PC-3 (cell line): ENCODE data around the gene MRPS9. TPM values are rescaled to one million over a fixed set of nuclear protein-coding genes. Genes with fewer than 3 reads are reported as not detected.

Experiments used
- ATAC-seq: fragments of 200-7000 bp; cut with Tn5 transposase; 2 replicates; pipeline ENCODE4 v1.9.1; 2020; ENCODE audit warnings: mild to moderate bottlenecking, moderate library complexity
- BruUV-seq: library from RNA; stranded (reverse); fragments of 400-500 nt; replicated peaks from 2 replicates; lab custom pipeline; 2021; lab: Mats Ljungman, UMichigan
- CTCF ChIA-PET: fragments of 300-600 bp; sonication (Branson Sonifier 250); formaldehyde crosslinking; loops from one replicate; lab custom pipeline; 2022; ENCODE audit warnings: antibody characterized with exemption; lab: Charles Lee
- POLR2A ChIA-PET: fragments of 300-600 bp; sonication (Branson Sonifier 250); formaldehyde crosslinking; loops from one replicate; lab custom pipeline; 2022; ENCODE audit warnings: antibody characterized with exemption; ENCODE audit not compliant: unreplicated experiment; lab: Charles Lee
- DNase-seq: peaks from one replicate; pipeline ENCODE4 v3.0.0-alpha.2; 2015
- H2AFZ ChIP-seq: fragments of 300-600 bp; sonication (generic); 2 replicates; pipeline ENCODE4 v1.6.0; 2016; ENCODE audit warnings: antibody characterized with exemption, low read length
- H3F3A ChIP-seq: fragments of 300-600 bp; sonication (generic); one replicate; pipeline ENCODE4 v1.6.0; 2017; ENCODE audit warnings: antibody characterized with exemption, low read length, control low read depth, mild to moderate bottlenecking; ENCODE audit not compliant: unreplicated experiment
- H3K27ac ChIP-seq: fragments of 300-600 bp; sonication (generic); 2 replicates; pipeline ENCODE4 v1.5.1; 2016; ENCODE audit warnings: mild to moderate bottlenecking, low read length
- H3K27me3 ChIP-seq: fragments of 300-600 bp; sonication (generic); 2 replicates; pipeline ENCODE4 v1.6.1; 2016; ENCODE audit warnings: low read length, mixed read lengths
- H3K36me3 ChIP-seq: fragments of 300-600 bp; sonication (generic); 2 replicates; pipeline ENCODE4 v1.6.1; 2016; ENCODE audit warnings: low read depth, mixed run types, low read length, mixed read lengths
- H3K4me1 ChIP-seq: fragments of 300-600 bp; sonication (generic); 2 replicates; pipeline ENCODE4 v1.5.1; 2016; ENCODE audit warnings: low read length; ENCODE audit not compliant: insufficient read depth
- H3K4me2 ChIP-seq: fragments of 300-600 bp; sonication (generic); 2 replicates; pipeline ENCODE4 v1.6.0; 2016; ENCODE audit warnings: low read length
- H3K4me3 ChIP-seq: fragments of 300-600 bp; sonication (generic); 2 replicates; pipeline ENCODE4 v1.5.1; 2016; ENCODE audit warnings: mild to moderate bottlenecking, low read length, mixed read lengths
- H3K79me2 ChIP-seq: fragments of 300-600 bp; sonication (generic); 2 replicates; pipeline ENCODE4 v1.6.1; 2017; ENCODE audit warnings: low read length, mixed read lengths
- H3K9ac ChIP-seq: fragments of 300-600 bp; sonication (generic); 2 replicates; pipeline ENCODE4 v1.6.0; 2016; ENCODE audit warnings: mild to moderate bottlenecking, low read length
- H3K9me2 ChIP-seq: fragments of 300-600 bp; sonication (generic); replicated peaks from 2 replicates; pipeline ENCODE4 v1.6.1; 2016; ENCODE audit warnings: mixed run types, low read length, mixed read lengths
- H3K9me3 ChIP-seq: fragments of 300-600 bp; sonication (generic); 2 replicates; pipeline ENCODE4 v1.6.1; 2016; ENCODE audit warnings: low read length, mixed read lengths
- H4K20me1 ChIP-seq: fragments of 300-600 bp; sonication (generic); 2 replicates; pipeline ENCODE4 v1.6.1; 2016; ENCODE audit warnings: low read length, mixed read lengths
- EZH2 ChIP-seq: fragments of 300-600 bp; sonication (generic); IDR thresholded peaks from one replicate; pipeline ENCODE4 v1.6.1; 2017; ENCODE audit warnings: antibody characterized with exemption, mild to moderate bottlenecking, low read length; ENCODE audit not compliant: unreplicated experiment
- EZH2phosphoT487 ChIP-seq: fragments of 300-600 bp; sonication (generic); IDR thresholded peaks from 2 replicates; pipeline ENCODE4 v1.6.1; 2018; ENCODE audit warnings: mild to moderate bottlenecking, antibody characterized with exemption, low read length, borderline replicate concordance
- intact Hi-C: fragments of 100-400 bp; cut with micrococcal nuclease; formaldehyde crosslinking; loops from 2 replicates; pipeline ENCODE4 v1.9.0; 2023
- total RNA-seq: library from RNA; depleted of rRNA; stranded (reverse); fragments of >200 nt; gene quantifications from 2 replicates; pipeline ENCODE4 v1.2.3, GENCODE V29; 2014; rRNA removed
- TF ChIP-seq, protein P1 (sequence below): fragments of 300-600 bp; sonication (generic); conservative IDR thresholded peaks from 2 replicates; pipeline ENCODE4 v1.5.1; 2017; ENCODE audit warnings: antibody characterized with exemption, low read depth, mild to moderate bottlenecking, low read length

MRPS9 gene
- total RNA-seq, 1 experiment from 2014 or later = 64.0 TPM

GRCh38 chr2:105149272-105149671 is 111.4 kb downstream of the MRPS9 start:
- ATAC-seq (no peak), DNase-seq (no peak)
- BruUV-seq = no TSS peak
- no peaks in the 10 kb centered on the region for H3K4me1 ChIP-seq
- POLR2A ChIA-PET = no interaction called here
- no peaks in the 10 kb centered on the region for H3F3A ChIP-seq
- TF ChIP-seq, protein P1, sequence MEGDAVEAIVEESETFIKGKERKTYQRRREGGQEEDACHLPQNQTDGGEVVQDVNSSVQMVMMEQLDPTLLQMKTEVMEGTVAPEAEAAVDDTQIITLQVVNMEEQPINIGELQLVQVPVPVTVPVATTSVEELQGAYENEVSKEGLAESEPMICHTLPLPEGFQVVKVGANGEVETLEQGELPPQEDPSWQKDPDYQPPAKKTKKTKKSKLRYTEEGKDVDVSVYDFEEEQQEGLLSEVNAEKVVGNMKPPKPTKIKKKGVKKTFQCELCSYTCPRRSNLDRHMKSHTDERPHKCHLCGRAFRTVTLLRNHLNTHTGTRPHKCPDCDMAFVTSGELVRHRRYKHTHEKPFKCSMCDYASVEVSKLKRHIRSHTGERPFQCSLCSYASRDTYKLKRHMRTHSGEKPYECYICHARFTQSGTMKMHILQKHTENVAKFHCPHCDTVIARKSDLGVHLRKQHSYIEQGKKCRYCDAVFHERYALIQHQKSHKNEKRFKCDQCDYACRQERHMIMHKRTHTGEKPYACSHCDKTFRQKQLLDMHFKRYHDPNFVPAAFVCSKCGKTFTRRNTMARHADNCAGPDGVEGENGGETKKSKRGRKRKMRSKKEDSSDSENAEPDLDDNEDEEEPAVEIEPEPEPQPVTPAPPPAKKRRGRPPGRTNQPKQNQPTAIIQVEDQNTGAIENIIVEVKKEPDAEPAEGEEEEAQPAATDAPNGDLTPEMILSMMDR = no peak
- TF ChIP-seq EZH2phosphoT487 (no peak), EZH2 (no peak)
- no peak overlapping the region for H3K27ac ChIP-seq
- H2AFZ ChIP-seq = no peak overlapping the region
- H3K36me3 ChIP-seq = no peaks in the 10 kb centered on the region
- peaks cover 73% of the 10 kb centered on the region for H3K27me3 ChIP-seq
- CTCF ChIA-PET = no interaction called here
- H3K4me2 ChIP-seq = no peak overlapping the region
- H4K20me1 ChIP-seq = no peaks in the 10 kb centered on the region
- intact Hi-C loops = no loop called here
- no peaks in the 10 kb centered on the region for H3K9me3 ChIP-seq
- no peaks in the 10 kb centered on the region for H3K79me2 ChIP-seq
- no peak overlapping the region for H3K4me3 ChIP-seq
- H3K9me2 ChIP-seq = no peaks in the 10 kb centered on the region
- no peak overlapping the region for H3K9ac ChIP-seq

Other genes starting within 250 kb of the MRPS9 start
- not detected in 2 replicates for gene POU3F3, start 184.0 kb upstream of the MRPS9 start, total RNA-seq
- gene GPR45, start 203.7 kb downstream of the MRPS9 start, total RNA-seq = not detected in 2 replicates